A549 (cell line): Measurements from ENCODE around the gene GPR173. TPM values are rescaled to one million over a fixed set of nuclear protein-coding genes. Genes with fewer than 3 reads are reported as not detected.

Source experiments
- ATAC-seq, 2 experiments: fragments of 200-7000 bp in 1 of 2; fragments of >200 bp in 1 of 2; cut with Nextera tagmentation in 1 of 2; cut with Tn5 transposase in 1 of 2; 3 replicates each; pipeline versions ENCODE4 v1.8.0 to v1.9.1; 2018 to 2020; ENCODE audit warnings: mild to moderate bottlenecking in 1 of 2, moderate library complexity in 1 of 2
- CTCF ChIA-PET: fragments of 300-600 bp; sonication (Branson Sonifier 250); formaldehyde crosslinking; extraction: SDS; loops from one replicate; lab custom pipeline; 2021; ENCODE audit warnings: antibody characterized with exemption, inconsistent platforms; lab: Yijun Ruan, JAX
- POLR2A ChIA-PET: fragments of 350-600 bp; formaldehyde crosslinking; extraction: SDS; loops from one replicate; lab custom pipeline; 2021; ENCODE audit warnings: antibody characterized with exemption, inconsistent platforms; lab: Yijun Ruan, JAX
- DNase-seq, 2 experiments: peaks; one replicate each; pipeline versions ENCODE4 v3.0.0 to v3.0.0-alpha.2; 2011 to 2016; ENCODE audit warnings: low read depth in 1 of 2, low spot score in 1 of 2
- FAIRE-seq: peaks from 2 replicates; lab custom pipeline; 2011; peaks lifted over from hg19 to GRCh38; lab: Jason Lieb, UNC
- H3K27ac ChIP-seq, 2 experiments: fragments of >200 bp; sonication (Bioruptor Twin); formaldehyde crosslinking; 3 replicates each; pipeline ENCODE4 v1.5.1; 2016 to 2017
- H3K4me1 ChIP-seq: fragments of >200 bp; sonication (Bioruptor Twin); formaldehyde crosslinking; 3 replicates; pipeline ENCODE4 v1.6.1; 2016
- H3K4me2 ChIP-seq: fragments of >200 bp; sonication (Bioruptor Twin); formaldehyde crosslinking; 3 replicates; pipeline ENCODE4 v1.6.1; 2016
- H3K4me3 ChIP-seq: fragments of >200 bp; sonication (Bioruptor Twin); formaldehyde crosslinking; 3 replicates; pipeline ENCODE4 v1.5.1; 2016
- H3K9me3 ChIP-seq: fragments of >200 bp; sonication (Bioruptor Twin); formaldehyde crosslinking; 3 replicates; pipeline ENCODE4 v1.6.1; 2016
- BCL3 ChIP-seq: fragments of >200 bp; sonication (Bioruptor Twin); formaldehyde crosslinking; IDR thresholded peaks from 3 replicates; pipeline ENCODE4 v1.6.1; 2016
- CBX2 ChIP-seq: fragments of 200-600 bp; sonication (generic); IDR thresholded peaks from 2 replicates; pipeline ENCODE4 v1.6.1; 2016; ENCODE audit warnings: low read depth, mild to moderate bottlenecking, borderline replicate concordance
- CBX8 ChIP-seq: fragments of 200-600 bp; sonication (generic); IDR thresholded peaks from 2 replicates; pipeline ENCODE4 v1.6.1; 2016
- CHD2 ChIP-seq: fragments of 150-350 bp; IDR thresholded peaks from 2 replicates; pipeline ENCODE4 v1.6.1; 2014; ENCODE audit warnings: low read length; ENCODE audit not compliant: partially characterized antibody
- GATA3 ChIP-seq: IDR thresholded peaks from 2 replicates; pipeline ENCODE4 v1.6.1; 2012; ENCODE audit warnings: borderline replicate concordance
- HDAC2 ChIP-seq: fragments of 200-600 bp; sonication (generic); IDR thresholded peaks from 2 replicates; pipeline ENCODE4 v1.6.1; 2016
- HES2 ChIP-seq: fragments of >200 bp; sonication (Bioruptor Twin); formaldehyde crosslinking; IDR thresholded peaks from 2 replicates; pipeline ENCODE4 v1.6.1; 2016
- HOXA7 ChIP-seq: fragments of 250-450 bp; sonication (Bioruptor Pico); IDR thresholded peaks from 2 replicates; pipeline ENCODE4 v1.5.0; 2020; ENCODE audit warnings: mild to moderate bottlenecking, moderate library complexity
- HOXB13 ChIP-seq: fragments of 250-450 bp; sonication (Bioruptor Pico); IDR thresholded peaks from 2 replicates; pipeline ENCODE4 v1.5.0; 2020; ENCODE audit warnings: low read depth, mild to moderate bottlenecking, moderate library complexity
- JUNB ChIP-seq: fragments of >200 bp; sonication (Bioruptor Twin); formaldehyde crosslinking; IDR thresholded peaks from 2 replicates; pipeline ENCODE4 v1.6.1; 2016
- KDM1A ChIP-seq: fragments of 200-600 bp; sonication (generic); IDR thresholded peaks from 2 replicates; pipeline ENCODE4 v1.6.1; 2016; ENCODE audit warnings: low read depth, mild to moderate bottlenecking
- MAX ChIP-seq: IDR thresholded peaks from 2 replicates; pipeline ENCODE4 v1.6.1; 2012
- NFE2L2 ChIP-seq: fragments of 150-350 bp; conservative IDR thresholded peaks from 2 replicates; pipeline ENCODE4 v1.6.1; 2014; ENCODE audit warnings: low read length
- NPAS2 ChIP-seq: fragments of 250-450 bp; sonication (Bioruptor Pico); IDR thresholded peaks from 2 replicates; pipeline ENCODE4 v1.8.0; 2022; ENCODE audit warnings: mild to moderate bottlenecking, moderate library complexity, borderline replicate concordance
- NR3C1 ChIP-seq: fragments of >200 bp; sonication (Bioruptor Twin); formaldehyde crosslinking; IDR thresholded peaks from 3 replicates; pipeline ENCODE4 v1.6.1; 2017
- PBX3 ChIP-seq: IDR thresholded peaks from 2 replicates; pipeline ENCODE4 v1.6.1; 2012
- RAD21 ChIP-seq, 2 experiments: fragments of >200 bp in 1 of 2; sonication (Bioruptor Twin) in 1 of 2; formaldehyde crosslinking in 1 of 2; IDR thresholded peaks in 1 of 2; conservative IDR thresholded peaks in 1 of 2; 2 replicates in 1 of 2; 3 replicates in 1 of 2; pipeline ENCODE4 v1.6.1; 2012 to 2018; ENCODE audit warnings: inconsistent platforms in 1 of 2
- RCOR1 ChIP-seq: fragments of 150-350 bp; IDR thresholded peaks from 2 replicates; pipeline ENCODE4 v1.6.1; 2014; ENCODE audit warnings: antibody characterized with exemption, low read length, low read depth
- SMC3 ChIP-seq: fragments of >200 bp; sonication (Bioruptor Twin); formaldehyde crosslinking; IDR thresholded peaks from 3 replicates; pipeline ENCODE4 v1.6.1; 2018; ENCODE audit warnings: inconsistent platforms
- ZSCAN20 ChIP-seq: fragments of 250-450 bp; sonication (Bioruptor Pico); IDR thresholded peaks from 2 replicates; pipeline ENCODE4 v1.8.0; 2022; ENCODE audit warnings: mild to moderate bottlenecking, moderate library complexity
- WGBS: methylation state at CpG from one replicate; pipeline ENCODE4 v1.1.6; 2017; ENCODE audit errors: missing lambda C conversion rate; 5-methylcytosine and 5-hydroxymethylcytosine counted together
- polyA plus RNA-seq, 4 experiments: library from polyadenylated mRNA; depleted of rRNA in 3 of 4; stranded (reverse); fragments of >200 nt; fragmentation: RNase III in 1 of 4; extraction: RNeasy Plus Mini Kit Qiagen cat#74134 plus additional on column Dnase treatment in 1 of 4; gene quantifications; 2 replicates in 3 of 4; 3 replicates in 1 of 4; pipeline ENCODE4 v1.2.3, GENCODE V29; 2011 to 2017
- TF ChIP-seq, protein P1 (sequence below): fragments of >200 bp; sonication (Bioruptor Twin); formaldehyde crosslinking; IDR thresholded peaks from 3 replicates; pipeline ENCODE4 v1.5.1; 2016
- TF ChIP-seq, protein P2 (sequence below): fragments of 200-600 bp; sonication (generic); IDR thresholded peaks from 2 replicates; pipeline ENCODE4 v1.6.1; 2016; ENCODE audit warnings: antibody characterized with exemption, mild to moderate bottlenecking, moderate library complexity

GPR173 gene
- polyA plus RNA-seq, 2 of the 4 experiments (the other 2 are of a cell fraction), result 0.03 TPM; not detected in 1

DNA sequence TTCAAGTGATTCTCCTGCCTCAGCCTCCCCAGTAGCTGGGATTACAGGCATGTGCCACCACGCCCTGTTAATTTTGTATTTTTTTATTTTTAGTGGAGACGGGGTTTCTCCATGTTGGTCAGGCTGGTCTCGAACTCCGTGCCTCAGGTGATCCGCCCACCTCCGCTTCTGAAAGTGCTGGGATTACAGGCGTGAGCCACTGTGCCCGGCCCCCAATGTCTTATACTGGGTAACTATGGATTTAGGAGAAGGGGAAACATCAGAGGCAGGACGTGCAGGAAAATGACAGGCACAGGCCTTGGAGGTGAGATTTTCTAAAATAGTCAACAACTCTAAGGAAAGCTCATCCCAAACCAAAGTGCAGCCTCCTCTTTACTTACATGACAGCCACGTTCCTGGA is 22.5 kb downstream of the GPR173 start (continued):
- TF ChIP-seq PBX3, result no peak

GRCh38 chrX:53071604-53072417 is 23.2 kb downstream of the GPR173 start:
- DNase-seq (peak; percentile 56 to 76), ATAC-seq (peak; percentile 78 to 90), FAIRE-seq (peak; percentile 99)
- peak; percentile 78 to 80 for TF ChIP-seq RAD21 (conservative IDR thresholded peaks at IDR 0.05 in 1 of 2, IDR thresholded peaks at IDR 0.05 in 1 of 2)
- TF ChIP-seq SMC3, result peak; percentile 50; the same call in 2 of the 3 replicates
- peak; percentile 90 for TF ChIP-seq MAX
- TF ChIP-seq, protein P1, sequence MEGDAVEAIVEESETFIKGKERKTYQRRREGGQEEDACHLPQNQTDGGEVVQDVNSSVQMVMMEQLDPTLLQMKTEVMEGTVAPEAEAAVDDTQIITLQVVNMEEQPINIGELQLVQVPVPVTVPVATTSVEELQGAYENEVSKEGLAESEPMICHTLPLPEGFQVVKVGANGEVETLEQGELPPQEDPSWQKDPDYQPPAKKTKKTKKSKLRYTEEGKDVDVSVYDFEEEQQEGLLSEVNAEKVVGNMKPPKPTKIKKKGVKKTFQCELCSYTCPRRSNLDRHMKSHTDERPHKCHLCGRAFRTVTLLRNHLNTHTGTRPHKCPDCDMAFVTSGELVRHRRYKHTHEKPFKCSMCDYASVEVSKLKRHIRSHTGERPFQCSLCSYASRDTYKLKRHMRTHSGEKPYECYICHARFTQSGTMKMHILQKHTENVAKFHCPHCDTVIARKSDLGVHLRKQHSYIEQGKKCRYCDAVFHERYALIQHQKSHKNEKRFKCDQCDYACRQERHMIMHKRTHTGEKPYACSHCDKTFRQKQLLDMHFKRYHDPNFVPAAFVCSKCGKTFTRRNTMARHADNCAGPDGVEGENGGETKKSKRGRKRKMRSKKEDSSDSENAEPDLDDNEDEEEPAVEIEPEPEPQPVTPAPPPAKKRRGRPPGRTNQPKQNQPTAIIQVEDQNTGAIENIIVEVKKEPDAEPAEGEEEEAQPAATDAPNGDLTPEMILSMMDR, result peak; percentile 78
- no peak for TF ChIP-seq CBX8
- Histone ChIP-seq H3K4me3 (peak overlapping the region; percentile 55), H3K27ac (peak overlapping the region; percentile 65 to 74; a peak in 5 of 6 replicates), H3K4me2 (peak overlapping the region; percentile 77), H3K4me1 (peaks cover 15% of the 10 kb centered on the region; the same call in 2 of the 3 replicates), H3K9me3 (no peaks in the 10 kb centered on the region)
- ChIA-PET POLR2A (interaction anchor here (2.9 kb wide), 1 partner anchor 10 kb away, joined by 30 read pairs; the partner anchor contains the start of gene TSPYL2), CTCF (interaction anchor here (0.6 to 4.2 kb wide), 12 partner anchors 9 to 278 kb away, joined by 3 to 28 read pairs (median 4); partner anchors contain the start of gene TSPYL2)
- 2% methylated on average over 27 of the region's 31 CpGs for WGBS

DNA sequence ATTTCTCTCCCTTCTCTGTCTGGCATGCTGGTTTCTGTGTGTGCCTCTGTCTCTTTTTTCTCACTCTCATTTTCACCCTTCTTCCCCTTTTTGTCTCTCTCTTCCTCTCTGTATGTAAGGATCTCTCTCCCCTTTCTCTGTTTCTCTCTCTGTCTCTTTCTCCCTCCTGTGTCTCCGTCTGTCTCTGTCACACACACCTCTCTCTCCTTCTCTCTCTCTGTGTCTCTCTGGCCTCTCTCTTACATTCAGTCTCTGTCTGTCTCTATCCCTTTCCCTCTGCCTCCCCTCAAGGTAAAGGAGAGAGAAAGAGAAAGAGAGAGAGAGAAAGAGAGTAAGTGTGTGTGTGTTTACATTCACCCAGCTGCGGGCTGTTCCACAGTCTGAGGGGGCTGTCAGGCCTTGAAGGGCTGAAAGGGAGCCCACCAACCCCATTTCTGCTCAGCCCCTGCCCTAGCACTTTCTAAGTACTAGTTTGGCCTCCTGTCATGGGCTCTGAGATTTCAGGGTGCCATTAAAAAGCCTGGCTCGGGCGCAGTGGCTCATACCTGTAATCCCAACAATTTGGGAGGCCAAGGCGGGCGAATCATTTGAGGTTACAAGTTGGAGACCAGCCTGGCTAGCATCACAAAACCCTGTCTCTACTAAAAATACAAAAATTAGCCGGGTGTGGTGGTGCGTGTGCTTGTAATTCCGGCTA is 24.0 kb downstream of the GPR173 start:
- POLR2A ChIA-PET, result interaction anchor here (2.9 kb wide), 1 partner anchor 9 kb away, joined by 30 read pairs; the partner anchor contains the start of gene TSPYL2
- CTCF ChIA-PET, result interaction anchor here (0.6 to 4.2 kb wide), 11 partner anchors 10 to 277 kb away, joined by 3 to 28 read pairs (median 4); no protein-coding TSS in a partner anchor
- DNase-seq (no peak), FAIRE-seq (no peak), ATAC-seq (peak; percentile 44 to 57; a peak in 5 of 6 replicates)
- Histone ChIP-seq H3K4me2 (peak overlapping the region; percentile 77), H3K9me3 (no peaks in the 10 kb centered on the region), H3K4me1 (peaks cover 15% of the 10 kb centered on the region; the same call in 2 of the 3 replicates), H3K27ac (peak overlapping the region; percentile 65 to 74; a peak in 5 of 6 replicates), H3K4me3 (peak overlapping the region; percentile 55)
- WGBS, result 58% methylated on average over 9 of the region's 9 CpGs
- TF ChIP-seq NPAS2 (CRISPR knock-in tag) (no peak), RCOR1 (no peak), HOXA7 (CRISPR knock-in tag) (no peak), NR3C1 (no peak), CHD2 (no peak), NFE2L2 (no peak), JUNB (no peak), BCL3 (no peak), HDAC2 (no peak), HOXB13 (CRISPR knock-in tag) (no peak), ZSCAN20 (CRISPR knock-in tag) (no peak), GATA3 (no peak), KDM1A (no peak), HES2 (no peak), MAX (no peak), CBX2 (no peak)
- TF ChIP-seq, protein P2, sequence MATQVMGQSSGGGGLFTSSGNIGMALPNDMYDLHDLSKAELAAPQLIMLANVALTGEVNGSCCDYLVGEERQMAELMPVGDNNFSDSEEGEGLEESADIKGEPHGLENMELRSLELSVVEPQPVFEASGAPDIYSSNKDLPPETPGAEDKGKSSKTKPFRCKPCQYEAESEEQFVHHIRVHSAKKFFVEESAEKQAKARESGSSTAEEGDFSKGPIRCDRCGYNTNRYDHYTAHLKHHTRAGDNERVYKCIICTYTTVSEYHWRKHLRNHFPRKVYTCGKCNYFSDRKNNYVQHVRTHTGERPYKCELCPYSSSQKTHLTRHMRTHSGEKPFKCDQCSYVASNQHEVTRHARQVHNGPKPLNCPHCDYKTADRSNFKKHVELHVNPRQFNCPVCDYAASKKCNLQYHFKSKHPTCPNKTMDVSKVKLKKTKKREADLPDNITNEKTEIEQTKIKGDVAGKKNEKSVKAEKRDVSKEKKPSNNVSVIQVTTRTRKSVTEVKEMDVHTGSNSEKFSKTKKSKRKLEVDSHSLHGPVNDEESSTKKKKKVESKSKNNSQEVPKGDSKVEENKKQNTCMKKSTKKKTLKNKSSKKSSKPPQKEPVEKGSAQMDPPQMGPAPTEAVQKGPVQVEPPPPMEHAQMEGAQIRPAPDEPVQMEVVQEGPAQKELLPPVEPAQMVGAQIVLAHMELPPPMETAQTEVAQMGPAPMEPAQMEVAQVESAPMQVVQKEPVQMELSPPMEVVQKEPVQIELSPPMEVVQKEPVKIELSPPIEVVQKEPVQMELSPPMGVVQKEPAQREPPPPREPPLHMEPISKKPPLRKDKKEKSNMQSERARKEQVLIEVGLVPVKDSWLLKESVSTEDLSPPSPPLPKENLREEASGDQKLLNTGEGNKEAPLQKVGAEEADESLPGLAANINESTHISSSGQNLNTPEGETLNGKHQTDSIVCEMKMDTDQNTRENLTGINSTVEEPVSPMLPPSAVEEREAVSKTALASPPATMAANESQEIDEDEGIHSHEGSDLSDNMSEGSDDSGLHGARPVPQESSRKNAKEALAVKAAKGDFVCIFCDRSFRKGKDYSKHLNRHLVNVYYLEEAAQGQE, result no peak
